ENCODE data around the gene RAMP3.

DNA sequence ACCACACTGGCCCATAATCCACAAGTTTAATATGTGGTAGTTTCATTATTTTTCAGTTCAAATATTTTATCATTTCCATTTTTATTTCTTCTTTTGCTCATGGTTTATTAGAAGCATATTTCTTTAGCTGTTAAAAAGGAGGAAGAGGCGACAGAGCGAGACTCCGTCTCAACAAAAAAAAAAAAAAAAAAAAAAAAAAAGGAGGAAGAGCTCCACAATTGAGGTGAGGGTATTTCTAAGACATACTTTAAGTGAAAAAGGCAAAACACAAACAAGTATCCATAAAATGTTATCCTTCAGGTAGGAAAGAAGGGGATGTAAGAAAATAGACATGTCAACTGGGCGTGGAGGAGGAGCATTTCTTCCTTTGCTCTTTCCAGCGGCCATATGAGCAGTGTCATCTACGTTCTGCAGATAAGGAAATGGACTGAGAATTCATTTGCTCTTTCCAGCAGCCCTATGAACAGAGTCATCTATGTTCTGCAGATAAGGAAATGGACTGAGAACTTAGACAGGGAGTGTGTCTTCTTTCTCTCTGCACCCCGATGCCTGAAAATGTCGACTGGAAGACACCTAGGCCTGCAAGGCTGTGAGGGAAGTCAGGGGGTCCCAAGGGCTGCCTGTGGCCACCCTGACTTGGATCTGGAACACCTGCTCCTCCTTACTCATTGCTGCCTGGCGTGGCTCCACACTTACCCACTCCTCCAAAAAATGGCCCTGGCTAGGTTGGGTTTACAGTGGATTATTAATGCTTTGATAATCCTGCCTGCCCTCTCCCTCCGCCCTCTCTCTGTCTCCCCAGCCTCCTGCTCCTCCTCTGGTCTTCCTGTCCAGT is 18.9 kb upstream of the RAMP3 start:
- TF ChIP-seq, protein P1, sequence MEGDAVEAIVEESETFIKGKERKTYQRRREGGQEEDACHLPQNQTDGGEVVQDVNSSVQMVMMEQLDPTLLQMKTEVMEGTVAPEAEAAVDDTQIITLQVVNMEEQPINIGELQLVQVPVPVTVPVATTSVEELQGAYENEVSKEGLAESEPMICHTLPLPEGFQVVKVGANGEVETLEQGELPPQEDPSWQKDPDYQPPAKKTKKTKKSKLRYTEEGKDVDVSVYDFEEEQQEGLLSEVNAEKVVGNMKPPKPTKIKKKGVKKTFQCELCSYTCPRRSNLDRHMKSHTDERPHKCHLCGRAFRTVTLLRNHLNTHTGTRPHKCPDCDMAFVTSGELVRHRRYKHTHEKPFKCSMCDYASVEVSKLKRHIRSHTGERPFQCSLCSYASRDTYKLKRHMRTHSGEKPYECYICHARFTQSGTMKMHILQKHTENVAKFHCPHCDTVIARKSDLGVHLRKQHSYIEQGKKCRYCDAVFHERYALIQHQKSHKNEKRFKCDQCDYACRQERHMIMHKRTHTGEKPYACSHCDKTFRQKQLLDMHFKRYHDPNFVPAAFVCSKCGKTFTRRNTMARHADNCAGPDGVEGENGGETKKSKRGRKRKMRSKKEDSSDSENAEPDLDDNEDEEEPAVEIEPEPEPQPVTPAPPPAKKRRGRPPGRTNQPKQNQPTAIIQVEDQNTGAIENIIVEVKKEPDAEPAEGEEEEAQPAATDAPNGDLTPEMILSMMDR (IDR thresholded peaks at IDR 0.05), result no peak
- TF ChIP-seq POLR2A (IDR thresholded peaks at IDR 0.05), result no peak
